ENCODE data around the gene SLC7A14.

GRCh38 chr3:170490828-170491560 lies 94.9 kb downstream of the SLC7A14 start:
- TF ChIP-seq POLR2A (IDR thresholded peaks at IDR 0.05): no peak
- TF ChIP-seq CTCF (IDR thresholded peaks at IDR 0.05): no peak
